Spleen (tissue), 7 donors: ENCODE measurements around the gene CLOCK.

Source experiments
- CTCF ChIP-seq, 11 experiments: fragments of 200-600 bp in 7 of 11; fragments of 450-650 bp in 4 of 11; sonication (generic) in 4 of 11; IDR thresholded peaks in 8 of 11; conservative IDR thresholded peaks in 3 of 11; 1 replicate in 7 of 11; 2 replicates in 4 of 11; pipeline versions ENCODE4 v1.4.0 to v1.8.0; 2016 to 2021; ENCODE audit warnings: antibody characterized with exemption in 11 of 11, inconsistent platforms in 4 of 11, mild to moderate bottlenecking in 1 of 11
- POLR2AphosphoS5 ChIP-seq, 3 donors: sonication (generic); formaldehyde crosslinking; IDR thresholded peaks; one replicate each; pipeline ENCODE4 v1.5.1; 2017; ENCODE audit warnings: antibody characterized with exemption in 3 of 3
- donor health status: DM: no; HTN: no; CAD: no; lungs with moderate emphysema.
- donor health status: DM: no; HTN: no; CAD: no.
- donor health status: DM: no; HTN: no; CAD: no.

- TF ChIP-seq POLR2AphosphoS5 (IDR thresholded peaks at IDR 0.05) = no peak
- peak in 8 of 11 experiments; percentile 5 to 51 (median 34) for TF ChIP-seq CTCF (IDR thresholded peaks at IDR 0.05 in 8 of 11, conservative IDR thresholded peaks at IDR 0.05 in 3 of 11)
Measured at GRCh38 chr4:55554453-55555030, 7.8 kb upstream of the CLOCK start.
